ENCODE measurements around the gene CMSS1.

DNA sequence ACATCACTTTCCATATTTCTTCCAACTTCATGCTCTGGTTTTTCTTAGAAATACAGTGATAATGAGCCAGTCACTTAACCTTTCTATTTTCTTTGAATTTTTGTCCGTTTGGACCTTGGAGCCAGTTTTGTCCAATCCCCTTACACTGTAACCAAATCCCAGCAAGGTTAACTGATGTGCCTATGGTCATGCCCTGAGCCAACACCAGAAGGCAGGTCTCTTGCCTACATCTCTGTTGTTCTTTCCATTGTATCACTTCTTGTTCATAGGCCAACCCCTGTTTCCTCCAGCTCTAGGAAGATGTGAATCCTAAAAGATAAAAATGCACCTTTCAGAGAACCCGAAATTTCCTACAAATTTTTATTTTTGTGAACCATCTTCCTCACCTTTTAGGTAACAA is 122.7 kb downstream of the CMSS1 start:
- TF ChIP-seq, protein P1, sequence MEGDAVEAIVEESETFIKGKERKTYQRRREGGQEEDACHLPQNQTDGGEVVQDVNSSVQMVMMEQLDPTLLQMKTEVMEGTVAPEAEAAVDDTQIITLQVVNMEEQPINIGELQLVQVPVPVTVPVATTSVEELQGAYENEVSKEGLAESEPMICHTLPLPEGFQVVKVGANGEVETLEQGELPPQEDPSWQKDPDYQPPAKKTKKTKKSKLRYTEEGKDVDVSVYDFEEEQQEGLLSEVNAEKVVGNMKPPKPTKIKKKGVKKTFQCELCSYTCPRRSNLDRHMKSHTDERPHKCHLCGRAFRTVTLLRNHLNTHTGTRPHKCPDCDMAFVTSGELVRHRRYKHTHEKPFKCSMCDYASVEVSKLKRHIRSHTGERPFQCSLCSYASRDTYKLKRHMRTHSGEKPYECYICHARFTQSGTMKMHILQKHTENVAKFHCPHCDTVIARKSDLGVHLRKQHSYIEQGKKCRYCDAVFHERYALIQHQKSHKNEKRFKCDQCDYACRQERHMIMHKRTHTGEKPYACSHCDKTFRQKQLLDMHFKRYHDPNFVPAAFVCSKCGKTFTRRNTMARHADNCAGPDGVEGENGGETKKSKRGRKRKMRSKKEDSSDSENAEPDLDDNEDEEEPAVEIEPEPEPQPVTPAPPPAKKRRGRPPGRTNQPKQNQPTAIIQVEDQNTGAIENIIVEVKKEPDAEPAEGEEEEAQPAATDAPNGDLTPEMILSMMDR (conservative IDR thresholded peaks at IDR 0.05) = no peak
- no peak for TF ChIP-seq ZFX (IDR thresholded peaks at IDR 0.05)

Measured in C4-2B (cell line).